Endothelial cell (in vitro differentiated cells): Measurements from ENCODE around the gene MGAT1. TPM values are rescaled to one million over a fixed set of nuclear protein-coding genes. Genes with fewer than 3 reads are reported as not detected.

Experiments
- DNase-seq: peaks from one replicate; pipeline ENCODE4 v3.0.0; 2021; ENCODE audit warnings: low spot score
- H3K27ac Mint-ChIP-seq: one replicate; pipeline ENCODE4 v1.8.0; 2021; ENCODE audit warnings: mixed read lengths, inconsistent platforms; ENCODE audit not compliant: unreplicated experiment
- H3K27me3 Mint-ChIP-seq: one replicate; pipeline ENCODE4 v1.8.0; 2021; ENCODE audit warnings: mild to moderate bottlenecking, moderate library complexity, mixed read lengths, inconsistent platforms; ENCODE audit not compliant: unreplicated experiment
- H3K36me3 Mint-ChIP-seq: one replicate; pipeline ENCODE4 v1.8.0; 2021; ENCODE audit warnings: mild to moderate bottlenecking, low read depth, mixed read lengths, inconsistent platforms; ENCODE audit not compliant: unreplicated experiment
- H3K4me1 Mint-ChIP-seq: one replicate; pipeline ENCODE4 v1.8.0; 2021; ENCODE audit warnings: mild to moderate bottlenecking, mixed read lengths, inconsistent platforms; ENCODE audit not compliant: unreplicated experiment
- H3K4me3 Mint-ChIP-seq: one replicate; pipeline ENCODE4 v1.8.0; 2021; ENCODE audit warnings: mild to moderate bottlenecking, mixed read lengths, inconsistent platforms; ENCODE audit not compliant: unreplicated experiment
- H3K9me3 Mint-ChIP-seq: one replicate; pipeline ENCODE4 v1.8.0; 2021; ENCODE audit warnings: mixed read lengths, inconsistent platforms; ENCODE audit not compliant: unreplicated experiment
- CTCF ChIP-seq: fragments of 200-600 bp; sonication (generic); IDR thresholded peaks from one replicate; pipeline ENCODE4 v1.5.0; 2021; ENCODE audit warnings: antibody characterized with exemption; ENCODE audit not compliant: unreplicated experiment
- total RNA-seq: library from RNA; stranded (reverse); fragmentation: NEBNext Ultra II Directional; extraction: Animal tissue kit (Norgen Biotek cat#: 25700); gene quantifications from one replicate; pipeline ENCODE4 v1.2.1, GENCODE V29; 2021; ENCODE audit not compliant: unreplicated experiment

Gene MGAT1
- total RNA-seq, 1 donor from 2014 or later, result 115 TPM

DNA sequence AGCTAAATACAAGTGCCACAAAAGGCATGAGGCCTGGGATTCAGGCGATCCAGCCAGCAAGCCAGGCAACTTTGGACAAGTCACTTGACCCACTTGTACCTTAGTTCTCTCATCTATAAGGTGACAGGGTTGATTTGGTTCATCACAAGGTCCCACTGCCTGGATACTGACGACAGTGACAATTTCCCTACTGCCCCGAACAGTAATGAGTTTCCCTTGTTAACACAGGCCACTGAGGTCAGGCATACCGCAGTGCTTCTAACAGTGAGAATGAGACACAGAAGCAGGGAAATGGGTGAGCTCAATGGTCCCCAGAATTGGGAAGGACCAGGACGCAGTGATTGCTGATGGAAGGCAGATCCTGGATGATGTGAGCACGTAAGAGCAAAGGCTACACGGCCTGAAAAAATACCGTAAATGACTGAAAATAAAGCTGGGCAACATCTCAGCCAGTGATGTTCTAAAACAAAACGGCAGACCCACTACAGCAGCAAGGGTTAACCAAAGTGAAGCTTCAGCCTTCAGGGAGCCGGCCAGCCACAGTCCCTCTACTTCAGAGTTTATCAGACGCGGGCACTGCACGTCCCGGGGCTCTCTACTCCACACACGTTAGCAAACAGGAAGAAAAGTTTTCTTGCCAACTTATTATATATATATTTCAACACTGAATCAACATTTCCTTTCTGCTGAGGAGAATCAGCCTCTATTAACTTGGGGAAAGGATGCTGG, 846 bp downstream of the MGAT1 start:
- Mint-ChIP-seq H3K27me3 (peaks cover 6% of the 10 kb centered on the region), H3K27ac (peak overlapping the region; percentile 90), H3K4me1 (peaks cover 50% of the 10 kb centered on the region), H3K9me3 (no peaks in the 10 kb centered on the region), H3K36me3 (peaks cover 25% of the 10 kb centered on the region), H3K4me3 (peak overlapping the region; percentile 89)
- no peak for TF ChIP-seq CTCF
- DNase-seq, result no peak

- no peak for TF ChIP-seq CTCF
- peaks cover 25% of the 10 kb centered on the region for H3K36me3 Mint-ChIP-seq
- peaks cover 5% of the 10 kb centered on the region for H3K27me3 Mint-ChIP-seq
- H3K4me1 Mint-ChIP-seq, result peaks cover 40% of the 10 kb centered on the region
- H3K4me3 Mint-ChIP-seq, result peak overlapping the region; percentile 10
- no peak for DNase-seq
- no peaks in the 10 kb centered on the region for H3K9me3 Mint-ChIP-seq
- peak overlapping the region; percentile 61 for H3K27ac Mint-ChIP-seq
Observed at GRCh38 chr5:180799902-180800801, 2.5 kb downstream of the MGAT1 start.

- H3K36me3 Mint-ChIP-seq, result peaks cover 25% of the 10 kb centered on the region
- H3K27me3 Mint-ChIP-seq, result peaks cover 1% of the 10 kb centered on the region
- H3K4me1 Mint-ChIP-seq, result peaks cover 36% of the 10 kb centered on the region
- H3K9me3 Mint-ChIP-seq, result no peaks in the 10 kb centered on the region
- TF ChIP-seq CTCF, result no peak
- no peak overlapping the region for H3K4me3 Mint-ChIP-seq
- H3K27ac Mint-ChIP-seq, result peak overlapping the region; percentile 26
- peak; percentile 51 for DNase-seq
Observed at GRCh38 chr5:180799194-180799593, 3.4 kb downstream of the MGAT1 start.

GRCh38 chr5:180798193-180798592, 4.4 kb downstream of the MGAT1 start:
- DNase-seq, result no peak
- Mint-ChIP-seq H3K27ac (no peak overlapping the region), H3K4me3 (no peak overlapping the region), H3K27me3 (peaks cover 1% of the 10 kb centered on the region), H3K9me3 (no peaks in the 10 kb centered on the region), H3K36me3 (peaks cover 31% of the 10 kb centered on the region), H3K4me1 (peaks cover 39% of the 10 kb centered on the region)
- no peak for TF ChIP-seq CTCF
